Activated CD8-positive, alpha-beta memory T cell treated with anti-CD3 and anti-CD28 coated beads for 36 hours (primary cell): ENCODE measurements around the gene INTS3. TPM values are rescaled to one million over a fixed set of nuclear protein-coding genes. Genes with fewer than 3 reads are reported as not detected.

Source experiments
- CTCF ChIA-PET: fragments of 350-600 bp; sonication (Branson Sonifier 250); formaldehyde crosslinking; loops from one replicate; lab custom pipeline; 2021; ENCODE audit warnings: antibody characterized with exemption; lab: Charles Lee
- POLR2A ChIA-PET: fragments of 350-600 bp; sonication (Branson Sonifier 250); formaldehyde crosslinking; loops from one replicate; lab custom pipeline; 2021; ENCODE audit warnings: antibody characterized with exemption; lab: Charles Lee
- total RNA-seq, 2 experiments: library from RNA; stranded (reverse); gene quantifications; one replicate each; pipeline ENCODE4 v1.2.3, GENCODE V29; 2021

Gene INTS3
- total RNA-seq, 2 experiments from 2014 or later = 54.9 to 55.3 TPM

GRCh38 chr1:153799566-153800465, 72.0 kb downstream of the INTS3 start:
- ChIA-PET CTCF (interaction anchor here (2.1 to 6.3 kb wide), 2 partner anchors 10 to 186 kb away, joined by 5 to 47 read pairs; partner anchors contain the start of gene RAB13), POLR2A (no interaction called here)

DNA sequence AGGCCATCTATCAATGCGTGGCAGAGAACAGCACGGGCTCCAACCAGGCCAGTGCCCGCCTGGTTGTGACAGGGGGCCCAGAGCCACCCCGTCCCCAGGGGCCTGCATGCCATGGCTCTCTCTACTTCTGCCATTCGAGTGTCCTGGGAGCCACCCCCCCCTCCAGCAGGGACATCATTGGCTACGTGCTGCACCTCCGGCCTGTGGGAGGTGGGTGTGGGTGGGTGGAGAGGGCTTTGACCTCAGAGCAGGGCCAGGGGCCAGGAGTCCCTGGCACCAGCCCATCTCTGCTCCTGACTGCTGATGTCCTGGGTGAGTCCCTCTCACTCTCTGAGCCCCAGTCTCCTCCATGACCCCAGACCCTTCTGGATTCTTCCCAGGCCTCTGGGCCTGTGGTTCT, 72.7 kb downstream of the INTS3 start:
- ChIA-PET POLR2A (no interaction called here), CTCF (interaction anchor here (1.0 to 6.3 kb wide), 2 partner anchors 111 to 185 kb away, joined by 3 to 47 read pairs; partner anchors contain the start of gene RAB13)

GRCh38 chr1:153801028-153801625, 73.3 kb downstream of the INTS3 start:
- POLR2A ChIA-PET = no interaction called here

DNA sequence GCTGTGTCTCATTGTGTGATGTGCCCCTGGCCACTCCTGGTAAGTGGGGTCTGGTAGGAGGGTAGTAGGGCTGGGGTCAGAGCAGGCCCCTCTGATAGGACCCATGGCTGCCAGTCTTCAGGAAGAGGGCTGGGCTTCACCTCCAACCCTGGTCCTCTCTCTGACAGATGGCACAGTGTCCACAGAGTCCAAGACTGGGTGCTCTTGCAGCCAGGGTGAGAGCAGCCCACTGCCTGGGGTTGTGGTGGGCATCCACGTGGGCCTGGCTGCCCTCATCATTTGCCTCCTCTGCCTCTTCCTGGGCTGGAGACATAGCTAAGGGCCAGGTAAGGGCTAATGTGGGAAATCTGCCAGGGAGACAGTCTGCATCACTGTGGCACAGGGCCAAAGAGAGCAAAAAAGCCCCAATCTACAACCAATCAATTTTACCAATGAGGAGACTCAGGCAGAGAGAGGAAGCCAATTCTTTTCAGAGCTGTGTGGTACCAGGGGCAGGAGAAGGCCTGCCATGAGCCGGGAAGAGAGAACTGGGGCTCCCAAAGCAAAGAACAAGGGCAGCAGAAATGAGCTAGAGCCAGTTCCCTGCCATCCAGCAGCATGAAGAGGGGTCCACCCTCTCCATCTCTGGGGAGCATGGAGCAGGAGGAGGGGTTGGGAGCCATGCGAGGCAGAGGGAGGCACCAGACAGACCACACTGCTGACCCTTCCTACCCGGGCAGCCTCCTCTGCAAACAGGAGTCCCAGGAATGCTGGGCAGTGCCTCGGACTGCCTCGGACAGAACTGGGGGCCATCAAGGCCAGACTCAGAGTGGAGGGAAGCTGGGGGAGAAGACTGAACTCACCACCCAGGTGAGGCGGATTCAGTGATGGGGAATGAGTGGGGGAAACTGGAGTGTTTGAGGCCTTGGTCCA, 74.2 kb downstream of the INTS3 start:
- ChIA-PET CTCF (interaction anchor here (1.6 kb wide), 1 partner anchor 185 kb away, joined by 9 read pairs; the partner anchor contains the start of gene RAB13), POLR2A (interaction anchor here (0.6 kb wide), 1 partner anchor 53 kb away, joined by 3 read pairs; no protein-coding TSS in a partner anchor)

More at GRCh38 chr1:153801028-153801625, 73.3 kb downstream of the INTS3 start:
- CTCF ChIA-PET = interaction anchor here (1.0 to 6.3 kb wide), 2 partner anchors 110 to 184 kb away, joined by 3 to 47 read pairs; partner anchors contain the start of gene RAB13

- ChIA-PET CTCF (interaction anchor here (1.6 to 2.6 kb wide), 2 partner anchors 143 to 183 kb away, joined by 9 to 11 read pairs; partner anchors contain the start of genes DENND4B and RAB13), POLR2A (interaction anchor here (0.6 kb wide), 1 partner anchor 160 kb away, joined by 4 read pairs; the partner anchor contains the start of gene SLC39A1)
Observed at GRCh38 chr1:153803470-153804056, 75.7 kb downstream of the INTS3 start.

DNA sequence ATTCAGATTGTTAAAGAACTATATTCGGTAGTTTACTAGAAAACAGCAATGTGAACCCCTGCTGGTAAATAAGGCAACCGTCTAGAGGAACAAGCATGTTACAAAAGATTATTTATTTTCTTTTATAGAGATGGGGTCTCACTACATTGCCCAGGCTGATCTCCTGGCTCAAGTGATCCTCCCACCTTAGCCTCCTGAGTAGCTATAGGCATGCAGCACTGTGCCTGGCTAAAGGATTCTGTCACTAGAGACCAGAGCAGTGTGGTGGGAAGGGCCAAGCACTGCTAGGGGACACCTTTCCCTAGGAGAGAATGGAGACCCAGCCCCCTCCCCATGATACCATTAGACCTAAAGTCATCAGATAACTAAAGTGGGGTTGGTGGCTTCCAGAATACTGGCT, 76.3 kb downstream of the INTS3 start:
- POLR2A ChIA-PET = interaction anchor here (0.6 kb wide), 1 partner anchor 159 kb away, joined by 4 read pairs; the partner anchor contains the start of gene SLC39A1
- CTCF ChIA-PET = interaction anchor here (2.2 to 2.6 kb wide), 2 partner anchors 142 to 182 kb away, joined by 8 to 11 read pairs; partner anchors contain the start of genes DENND4B and RAB13

DNA sequence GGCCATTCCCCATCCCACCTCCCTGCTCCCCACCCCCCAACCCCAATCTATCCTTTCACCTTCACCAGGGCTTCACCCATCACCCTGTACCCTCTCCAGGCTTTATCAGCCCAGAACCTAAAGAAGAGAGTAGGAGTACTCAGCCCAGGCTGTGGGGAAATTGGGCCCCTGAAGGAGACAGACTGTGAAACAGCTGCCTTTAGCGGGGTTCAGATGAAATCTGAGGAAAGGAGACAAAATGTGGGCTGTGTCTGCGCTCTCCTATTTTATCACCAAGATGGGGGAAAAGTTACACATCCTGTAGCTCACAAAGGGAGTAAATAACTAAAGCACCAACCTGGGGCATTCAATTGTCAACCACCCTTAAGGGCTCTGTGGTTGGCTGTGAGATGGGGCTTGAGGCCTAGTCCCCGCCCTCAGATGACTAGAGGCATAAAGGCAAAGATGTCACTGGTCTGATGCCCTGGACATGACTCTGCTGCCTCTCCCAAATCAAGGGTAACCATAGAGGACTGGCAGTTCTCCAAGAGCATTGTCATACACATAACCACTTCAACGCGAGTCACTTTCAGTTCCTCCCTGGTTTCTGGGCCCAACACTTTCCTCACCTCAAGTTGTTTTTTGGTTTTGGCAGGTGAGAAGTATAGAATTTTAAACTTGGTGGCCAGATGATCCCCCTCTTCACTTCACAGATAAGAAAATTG, 77.3 kb downstream of the INTS3 start:
- ChIA-PET CTCF (interaction anchor here (2.2 to 2.6 kb wide), 2 partner anchors 141 to 181 kb away, joined by 8 to 11 read pairs; partner anchors contain the start of genes DENND4B and RAB13), POLR2A (no interaction called here)

- POLR2A ChIA-PET = interaction anchor here (0.8 kb wide), 1 partner anchor 31 kb away, joined by 3 read pairs; the partner anchor contains the start of gene SLC27A3
Observed at GRCh38 chr1:153805886-153806719, 78.3 kb downstream of the INTS3 start.

DNA sequence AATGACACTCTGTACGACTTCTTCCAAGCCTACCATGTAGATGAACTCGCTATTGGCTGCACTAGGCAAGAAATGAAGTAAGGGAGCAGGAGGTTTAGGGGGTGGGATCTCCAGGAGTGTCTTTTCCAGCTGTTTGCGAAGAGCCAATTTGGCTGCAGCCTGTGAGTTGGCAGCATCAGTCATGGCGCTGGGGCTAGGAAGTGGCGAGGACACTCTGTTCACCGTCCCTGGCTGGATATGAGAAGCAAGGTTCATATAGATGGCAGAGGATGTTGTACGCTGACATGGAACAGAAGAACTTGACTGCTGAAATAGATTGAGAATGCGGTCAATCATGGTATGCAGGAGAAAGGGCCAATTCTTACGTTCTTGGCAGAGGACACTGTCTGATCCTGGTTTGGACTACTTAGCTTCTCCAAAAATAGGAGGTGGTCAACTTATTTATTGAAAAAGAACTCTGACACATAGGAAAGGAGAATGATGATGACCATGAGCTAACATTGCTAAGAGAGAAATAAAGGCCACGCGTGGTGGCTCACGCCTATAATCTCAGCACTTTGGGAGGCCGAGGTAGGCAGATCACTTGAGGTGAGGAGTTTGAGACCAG, 88.5 kb downstream of the INTS3 start:
- POLR2A ChIA-PET = no interaction called here
- CTCF ChIA-PET = no interaction called here

More at GRCh38 chr1:153805886-153806719, 78.3 kb downstream of the INTS3 start:
- CTCF ChIA-PET = interaction anchor here (0.6 to 2.2 kb wide), 2 partner anchors 15 to 180 kb away, joined by 3 to 8 read pairs; partner anchors contain the start of gene RAB13

- ChIA-PET POLR2A (no interaction called here), CTCF (interaction anchor here (0.6 kb wide), 1 partner anchor 28 kb away, joined by 4 read pairs; no protein-coding TSS in a partner anchor)
Observed at GRCh38 chr1:153818876-153819275, 91.0 kb downstream of the INTS3 start.

Other genes starting within 250 kb of the INTS3 start
- gene S100A6, start 192.1 kb upstream of the INTS3 start, total RNA-seq = 100 to 1,000 TPM; 203 to 213 TPM
- 1 to 10 TPM; 1.1 to 1.2 TPM for gene S100A5, start 187.1 kb upstream of the INTS3 start, total RNA-seq
- 100 to 1,000 TPM; 125 TPM for gene S100A4, start 182.2 kb upstream of the INTS3 start, total RNA-seq
- not detected for gene S100A3, start 178.8 kb upstream of the INTS3 start, total RNA-seq
- gene S100A2, start 162.2 kb upstream of the INTS3 start, total RNA-seq = 1 to 10 TPM; 1.2 to 1.6 TPM
- gene S100A16, start 114.9 kb upstream of the INTS3 start, total RNA-seq = not detected
- gene S100A14, start 111.7 kb upstream of the INTS3 start, total RNA-seq = not detected
- gene S100A13, start 100.5 kb upstream of the INTS3 start, total RNA-seq = 1 to 10 TPM; 5.1 to 6.9 TPM
- gene S100A1, start 99.6 kb upstream of the INTS3 start, total RNA-seq = not detected
- 10 to 100 TPM; 90.4 to 93.0 TPM for gene CHTOP, start 94.0 kb upstream of the INTS3 start, total RNA-seq
- gene SNAPIN, start 69.3 kb upstream of the INTS3 start, total RNA-seq = 10 to 100 TPM; 34.3 to 34.4 TPM
- gene ILF2, start 57.1 kb upstream of the INTS3 start, total RNA-seq = 100 to 1,000 TPM; 372 to 384 TPM
- not detected for gene NPR1, start 49.4 kb upstream of the INTS3 start, total RNA-seq
- gene SLC27A3, start 47.4 kb downstream of the INTS3 start, total RNA-seq = 10 to 100 TPM; 11.2 to 12.1 TPM
- gene GATAD2B, start 194.9 kb downstream of the INTS3 start, total RNA-seq = 10 to 100 TPM; 53.6 to 57.5 TPM
- gene DENND4B, start 218.7 kb downstream of the INTS3 start, total RNA-seq = 100 to 1,000 TPM; 106 to 108 TPM
- 10 to 100 TPM; 56.8 to 66.9 TPM for gene CRTC2, start 230.6 kb downstream of the INTS3 start, total RNA-seq
- 10 to 100 TPM; 82.4 to 84.8 TPM for gene SLC39A1, start 235.5 kb downstream of the INTS3 start, total RNA-seq
- 1 to 10 TPM; 7.3 to 8.2 TPM for gene CREB3L4, start 239.9 kb downstream of the INTS3 start, total RNA-seq
- gene JTB, start 249.6 kb downstream of the INTS3 start, total RNA-seq = 100 to 1,000 TPM; 238 to 239 TPM